Tibial artery (tissue), 4 donors: ENCODE measurements around the gene LRRC15.

ENCODE experiments used
- DNase-seq, 2 donors: peaks; one replicate each; pipeline ENCODE4 v3.0.0-alpha.2; 2019
- H3K27ac ChIP-seq, 2 donors: fragments of 200-600 bp; sonication (generic) in 1 of 2; 1 replicate in 1 of 2; 2 replicates in 1 of 2; pipeline ENCODE4 v1.5.1; 2018 to 2019; ENCODE audit warnings: mild to moderate bottlenecking in 1 of 2
- H3K27me3 ChIP-seq, 2 donors: fragments of 200-600 bp; sonication (generic) in 1 of 2; one replicate each; pipeline versions ENCODE4 v1.5.1 to v1.6.0; 2016 to 2019
- H3K36me3 ChIP-seq, 3 donors: fragments of 200-600 bp; sonication (generic) in 2 of 3; one replicate each; pipeline ENCODE4 v1.5.1; 2016 to 2019; ENCODE audit warnings: mild to moderate bottlenecking in 2 of 3
- H3K4me1 ChIP-seq, 4 donors: fragments of 200-600 bp; sonication (generic) in 2 of 4; 1 replicate in 3 of 4; 2 replicates in 1 of 4; pipeline ENCODE4 v1.5.1; 2016 to 2019
- H3K4me3 ChIP-seq, 2 donors: fragments of 200-600 bp; sonication (generic) in 1 of 2; 1 replicate in 1 of 2; 2 replicates in 1 of 2; pipeline ENCODE4 v1.5.1; 2018 to 2019; ENCODE audit warnings: mild to moderate bottlenecking in 2 of 2
- H3K9me3 ChIP-seq, 3 donors: fragments of 200-600 bp; sonication (generic) in 1 of 3; one replicate each; pipeline ENCODE4 v1.5.1; 2016 to 2019
- CTCF ChIP-seq, 2 experiments: fragments of 200-600 bp in 1 of 2; fragments of 450-650 bp in 1 of 2; IDR thresholded peaks; one replicate each; pipeline ENCODE4 v1.5.1; 2017 to 2019; ENCODE audit warnings: antibody characterized with exemption in 2 of 2, mild to moderate bottlenecking in 1 of 2, moderate library complexity in 1 of 2
- intact Hi-C: fragments of 100-400 bp; cut with DNase I; formaldehyde crosslinking; loops from one replicate; pipeline ENCODE4 v1.15.0; 2023; ENCODE audit warnings: low total_unique reads

The LRRC15 gene

GRCh38 chr3:194375473-194376240, 6.1 kb upstream of the LRRC15 start:
- intact Hi-C loops, result no loop called here
- H3K27ac ChIP-seq, result no peak overlapping the region
- H3K27me3 ChIP-seq, result peaks cover 0 to 62% of the 10 kb centered on the region in 2 donors
- DNase-seq, result no peak
- H3K36me3 ChIP-seq, result no peaks in the 10 kb centered on the region
- TF ChIP-seq CTCF (IDR thresholded peaks at IDR 0.05), result no peak
- H3K9me3 ChIP-seq, result no peaks in the 10 kb centered on the region
- no peaks in the 10 kb centered on the region for H3K4me1 ChIP-seq
- H3K4me3 ChIP-seq, result no peak overlapping the region

- TF ChIP-seq CTCF (IDR thresholded peaks at IDR 0.05), result no peak
- no peak for DNase-seq
- no peak overlapping the region for H3K4me3 ChIP-seq
- H3K4me1 ChIP-seq, result peaks cover 0 to under 1% (median 0%) of the 10 kb centered on the region in 4 donors
- peaks cover 0 to 62% of the 10 kb centered on the region in 2 donors for H3K27me3 ChIP-seq
- intact Hi-C loops, result no loop called here
- H3K27ac ChIP-seq, result no peak overlapping the region
- no peaks in the 10 kb centered on the region for H3K36me3 ChIP-seq
- H3K9me3 ChIP-seq, result no peaks in the 10 kb centered on the region
Observed at GRCh38 chr3:194374935-194375334, 5.4 kb upstream of the LRRC15 start.

GRCh38 chr3:194373899-194374298, 4.4 kb upstream of the LRRC15 start:
- TF ChIP-seq CTCF (IDR thresholded peaks at IDR 0.05), result no peak
- H3K36me3 ChIP-seq, result no peaks in the 10 kb centered on the region
- no peak for DNase-seq
- no peaks in the 10 kb centered on the region for H3K9me3 ChIP-seq
- peaks cover 0 to 10% (median 0%) of the 10 kb centered on the region in 4 donors for H3K4me1 ChIP-seq
- H3K27ac ChIP-seq, result no peak overlapping the region
- no peak overlapping the region for H3K4me3 ChIP-seq
- H3K27me3 ChIP-seq, result peaks cover 0 to 60% of the 10 kb centered on the region in 2 donors
- intact Hi-C loops, result no loop called here

GRCh38 chr3:194373028-194373427, 3.5 kb upstream of the LRRC15 start:
- DNase-seq, result no peak
- intact Hi-C loops, result no loop called here
- H3K36me3 ChIP-seq, result no peaks in the 10 kb centered on the region
- no peaks in the 10 kb centered on the region for H3K9me3 ChIP-seq
- H3K4me3 ChIP-seq, result no peak overlapping the region
- peaks cover 0 to 10% (median 0%) of the 10 kb centered on the region in 4 donors for H3K4me1 ChIP-seq
- H3K27ac ChIP-seq, result no peak overlapping the region
- TF ChIP-seq CTCF (IDR thresholded peaks at IDR 0.05), result no peak
- peaks cover 0 to 58% of the 10 kb centered on the region in 2 donors for H3K27me3 ChIP-seq

DNA sequence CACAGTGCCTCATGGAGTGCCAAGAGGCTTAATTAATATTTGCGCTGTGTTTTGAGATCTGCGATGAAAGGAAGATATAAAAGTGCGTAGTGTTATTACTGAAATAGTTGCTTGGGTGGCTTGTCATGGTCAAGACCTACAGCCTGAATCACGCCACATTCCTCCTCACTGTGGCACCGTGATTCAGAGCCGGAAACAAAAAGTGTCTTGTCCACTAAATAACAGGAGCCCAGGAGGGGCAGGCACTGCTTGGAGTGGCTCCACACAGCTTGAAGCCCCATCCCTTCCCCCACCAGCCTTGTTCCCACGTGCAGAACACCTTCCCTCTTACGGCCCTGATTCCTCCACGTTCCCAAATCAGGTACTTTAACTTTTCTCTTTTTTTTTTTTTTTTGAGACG, 1.2 kb upstream of the LRRC15 start:
- no peak for TF ChIP-seq CTCF (IDR thresholded peaks at IDR 0.05)
- Histone ChIP-seq H3K9me3 (no peaks in the 10 kb centered on the region), H3K36me3 (no peaks in the 10 kb centered on the region), H3K27ac (no peak overlapping the region), H3K4me3 (no peak overlapping the region), H3K27me3 (peaks cover 0 to 54% of the 10 kb centered on the region in 2 donors), H3K4me1 (peaks cover 0 to 10% (median 0%) of the 10 kb centered on the region in 4 donors)
- intact Hi-C loops, result no loop called here
- no peak for DNase-seq
